WTC11 (cell line): ENCODE data around the gene RASGRP3.

Experiments
- ATF1 ChIP-seq: sonication (generic); formaldehyde crosslinking; IDR thresholded peaks from 2 replicates; pipeline ENCODE4 v1.8.1; 2023; ENCODE audit warnings: mild to moderate bottlenecking, moderate library complexity, missing genetic modification reagents
- ATF3 ChIP-seq: sonication (generic); formaldehyde crosslinking; conservative IDR thresholded peaks from 2 replicates; pipeline ENCODE4 v1.8.1; 2022; ENCODE audit warnings: mild to moderate bottlenecking, missing genetic modification reagents
- KAT7 ChIP-seq: sonication (generic); formaldehyde crosslinking; IDR thresholded peaks from 2 replicates; pipeline ENCODE4 v1.8.1; 2023; ENCODE audit warnings: missing genetic modification reagents, mild to moderate bottlenecking, borderline replicate concordance
- ZNF219 ChIP-seq: sonication (generic); formaldehyde crosslinking; IDR thresholded peaks from 2 replicates; pipeline ENCODE4 v1.8.0; 2023; ENCODE audit warnings: missing genetic modification reagents, mild to moderate bottlenecking, borderline replicate concordance
- ZNF396 ChIP-seq: fragments of 250-450 bp; sonication (Bioruptor Pico); IDR thresholded peaks from 2 replicates; pipeline ENCODE4 v1.8.0; 2021; ENCODE audit warnings: mild to moderate bottlenecking, moderate library complexity, borderline replicate concordance
- TF ChIP-seq, protein P1 (sequence below): fragments of 200-600 bp; IDR thresholded peaks from 2 replicates; pipeline ENCODE4 v1.8.0; 2022; ENCODE audit warnings: antibody characterized with exemption
- TF ChIP-seq, protein P2 (sequence below): sonication (generic); formaldehyde crosslinking; IDR thresholded peaks from 2 replicates; pipeline ENCODE4 v1.8.0; 2022; ENCODE audit warnings: mild to moderate bottlenecking, missing genetic modification reagents

DNA sequence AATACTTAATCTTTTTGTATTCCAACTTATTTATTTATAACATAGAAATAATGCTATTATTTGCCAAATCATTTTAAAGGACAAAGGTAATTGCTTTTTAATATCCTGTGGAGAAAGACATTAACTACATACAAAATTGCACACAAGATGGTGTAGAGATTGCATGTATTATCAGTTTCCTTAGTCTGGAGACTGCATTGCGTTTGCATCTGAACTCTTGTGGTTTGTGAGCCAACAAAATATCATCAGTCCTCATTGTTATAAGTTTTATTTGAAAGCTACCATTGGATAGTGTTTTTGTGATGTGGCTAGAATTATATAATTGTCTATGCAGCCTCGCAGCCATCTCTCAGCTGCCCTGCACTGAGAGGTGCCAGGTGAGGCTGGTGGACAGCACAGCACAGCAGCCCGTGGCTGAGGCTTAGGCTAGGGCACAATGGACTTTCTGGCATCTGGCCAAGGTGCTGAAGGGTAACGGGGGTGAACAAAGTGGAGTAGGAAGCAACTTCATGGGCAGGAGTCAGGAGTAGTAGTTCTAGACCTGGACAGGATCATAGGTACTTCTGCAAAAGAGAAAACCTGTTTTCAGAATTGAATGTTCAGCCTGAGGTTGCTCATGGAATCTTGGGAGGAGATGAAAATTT, 15.1 kb downstream of the RASGRP3 start:
- TF ChIP-seq ATF3 (CRISPR knock-in tag) (no peak), KAT7 (CRISPR knock-in tag) (no peak), ATF1 (no peak), ZNF396 (no peak), ZNF219 (CRISPR knock-in tag) (no peak)
- TF ChIP-seq, protein P1, sequence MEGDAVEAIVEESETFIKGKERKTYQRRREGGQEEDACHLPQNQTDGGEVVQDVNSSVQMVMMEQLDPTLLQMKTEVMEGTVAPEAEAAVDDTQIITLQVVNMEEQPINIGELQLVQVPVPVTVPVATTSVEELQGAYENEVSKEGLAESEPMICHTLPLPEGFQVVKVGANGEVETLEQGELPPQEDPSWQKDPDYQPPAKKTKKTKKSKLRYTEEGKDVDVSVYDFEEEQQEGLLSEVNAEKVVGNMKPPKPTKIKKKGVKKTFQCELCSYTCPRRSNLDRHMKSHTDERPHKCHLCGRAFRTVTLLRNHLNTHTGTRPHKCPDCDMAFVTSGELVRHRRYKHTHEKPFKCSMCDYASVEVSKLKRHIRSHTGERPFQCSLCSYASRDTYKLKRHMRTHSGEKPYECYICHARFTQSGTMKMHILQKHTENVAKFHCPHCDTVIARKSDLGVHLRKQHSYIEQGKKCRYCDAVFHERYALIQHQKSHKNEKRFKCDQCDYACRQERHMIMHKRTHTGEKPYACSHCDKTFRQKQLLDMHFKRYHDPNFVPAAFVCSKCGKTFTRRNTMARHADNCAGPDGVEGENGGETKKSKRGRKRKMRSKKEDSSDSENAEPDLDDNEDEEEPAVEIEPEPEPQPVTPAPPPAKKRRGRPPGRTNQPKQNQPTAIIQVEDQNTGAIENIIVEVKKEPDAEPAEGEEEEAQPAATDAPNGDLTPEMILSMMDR, result no peak
- TF ChIP-seq, protein P2, sequence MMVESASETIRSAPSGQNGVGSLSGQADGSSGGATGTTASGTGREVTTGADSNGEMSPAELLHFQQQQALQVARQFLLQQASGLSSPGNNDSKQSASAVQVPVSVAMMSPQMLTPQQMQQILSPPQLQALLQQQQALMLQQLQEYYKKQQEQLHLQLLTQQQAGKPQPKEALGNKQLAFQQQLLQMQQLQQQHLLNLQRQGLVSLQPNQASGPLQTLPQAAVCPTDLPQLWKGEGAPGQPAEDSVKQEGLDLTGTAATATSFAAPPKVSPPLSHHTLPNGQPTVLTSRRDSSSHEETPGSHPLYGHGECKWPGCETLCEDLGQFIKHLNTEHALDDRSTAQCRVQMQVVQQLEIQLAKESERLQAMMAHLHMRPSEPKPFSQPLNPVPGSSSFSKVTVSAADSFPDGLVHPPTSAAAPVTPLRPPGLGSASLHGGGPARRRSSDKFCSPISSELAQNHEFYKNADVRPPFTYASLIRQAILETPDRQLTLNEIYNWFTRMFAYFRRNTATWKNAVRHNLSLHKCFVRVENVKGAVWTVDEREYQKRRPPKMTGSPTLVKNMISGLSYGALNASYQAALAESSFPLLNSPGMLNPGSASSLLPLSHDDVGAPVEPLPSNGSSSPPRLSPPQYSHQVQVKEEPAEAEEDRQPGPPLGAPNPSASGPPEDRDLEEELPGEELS (CRISPR knock-in tag), result no peak
